ENCODE results near the gene HS2ST1. TPM values are rescaled to one million over a fixed set of nuclear protein-coding genes. Genes with fewer than 3 reads are reported as not detected.

The HS2ST1 gene
- total RNA-seq, 1 experiment from 2014 or later: 30.1 TPM

DNA sequence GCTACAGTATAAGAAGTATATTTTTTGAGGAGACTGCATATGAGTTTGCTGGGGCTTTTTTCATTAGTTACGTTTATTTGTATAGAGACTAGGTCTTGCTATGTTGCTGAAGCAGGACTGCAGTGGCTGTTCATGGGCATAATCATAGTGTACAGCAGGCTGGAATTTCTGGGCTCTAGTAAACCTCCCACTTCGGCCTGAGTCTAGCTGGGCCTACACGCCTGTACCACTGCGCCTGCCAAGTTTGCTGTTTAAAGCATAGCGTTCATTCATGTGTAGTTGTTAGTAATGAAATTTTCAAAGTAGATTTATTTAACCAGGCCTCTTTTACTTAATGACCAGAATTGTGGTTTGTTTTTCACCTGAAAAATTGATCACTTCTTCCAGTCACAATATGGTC lies 33.8 kb downstream of the HS2ST1 start:
- no peak overlapping the region for H3K4me3 ChIP-seq (replicated peaks in 1 of 2; ENCODE audit: low read depth in 1 of 2, low read length in 2 of 2)
- ChIA-PET RAD21 (ENCODE audit: low non-redundant PET in 1 of 2, low total read pairs in 2 of 2, uncharacterized antibody in 2 of 2, unreplicated experiment in 2 of 2) (no interaction called here), CTCF (no interaction called here), POLR2A (no interaction called here)
- no peaks in the 10 kb centered on the region for H3K27me3 ChIP-seq (ENCODE audit: insufficient read depth, low read length)
- no peak overlapping the region for H3K9ac ChIP-seq (ENCODE audit: low read length)
- DNase-seq (ENCODE audit: low read depth, low spot score): no peak
- intact Hi-C loops (cut with micrococcal nuclease): no loop called here
- H4K20me1 ChIP-seq (ENCODE audit: insufficient read depth): no peaks in the 10 kb centered on the region
- no peaks in the 10 kb centered on the region for H3K9me3 ChIP-seq (ENCODE audit: control insufficient read depth in 1 of 2, insufficient read depth in 1 of 2, low read depth in 1 of 2, low read length in 2 of 2)
- no TSS peak for BruUV-seq (replicated peaks)
- no peak for ATAC-seq
- H3K9me2 ChIP-seq (ENCODE audit: insufficient read depth): no peaks in the 10 kb centered on the region
- H3K79me2 ChIP-seq (ENCODE audit: insufficient read depth, low read length): peaks cover 20% of the 10 kb centered on the region
- H3K4me2 ChIP-seq (ENCODE audit: low read length): no peak overlapping the region
- no peak overlapping the region for H3K27ac ChIP-seq (ENCODE audit: low read depth, low read length)
- H2AFZ ChIP-seq (ENCODE audit: low read depth, low read length, poor library complexity, severe bottlenecking): no peak overlapping the region
- TF ChIP-seq FOSL1 (IDR thresholded peaks at IDR 0.05; ENCODE audit: low read depth): no peak
- TF ChIP-seq EZH2phosphoT487 (IDR thresholded peaks at IDR 0.05; ENCODE audit: borderline replicate concordance): no peak
- no peak for TF ChIP-seq ELF1 (IDR thresholded peaks at IDR 0.05; ENCODE audit: borderline replicate concordance, low read depth)
- TF ChIP-seq SRF (IDR thresholded peaks at IDR 0.05; ENCODE audit: low read depth): no peak
- TF ChIP-seq, protein P1, sequence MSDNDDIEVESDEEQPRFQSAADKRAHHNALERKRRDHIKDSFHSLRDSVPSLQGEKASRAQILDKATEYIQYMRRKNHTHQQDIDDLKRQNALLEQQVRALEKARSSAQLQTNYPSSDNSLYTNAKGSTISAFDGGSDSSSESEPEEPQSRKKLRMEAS (IDR thresholded peaks at IDR 0.05): no peak
- H3K4me1 ChIP-seq (ENCODE audit: control insufficient read depth in 1 of 2, insufficient read depth in 2 of 2, low read length in 2 of 2): no peaks in the 10 kb centered on the region
- H3K36me3 ChIP-seq (ENCODE audit: control insufficient read depth in 1 of 2, insufficient read depth in 2 of 2, low read length in 2 of 2): no peaks in the 10 kb centered on the region

DNA sequence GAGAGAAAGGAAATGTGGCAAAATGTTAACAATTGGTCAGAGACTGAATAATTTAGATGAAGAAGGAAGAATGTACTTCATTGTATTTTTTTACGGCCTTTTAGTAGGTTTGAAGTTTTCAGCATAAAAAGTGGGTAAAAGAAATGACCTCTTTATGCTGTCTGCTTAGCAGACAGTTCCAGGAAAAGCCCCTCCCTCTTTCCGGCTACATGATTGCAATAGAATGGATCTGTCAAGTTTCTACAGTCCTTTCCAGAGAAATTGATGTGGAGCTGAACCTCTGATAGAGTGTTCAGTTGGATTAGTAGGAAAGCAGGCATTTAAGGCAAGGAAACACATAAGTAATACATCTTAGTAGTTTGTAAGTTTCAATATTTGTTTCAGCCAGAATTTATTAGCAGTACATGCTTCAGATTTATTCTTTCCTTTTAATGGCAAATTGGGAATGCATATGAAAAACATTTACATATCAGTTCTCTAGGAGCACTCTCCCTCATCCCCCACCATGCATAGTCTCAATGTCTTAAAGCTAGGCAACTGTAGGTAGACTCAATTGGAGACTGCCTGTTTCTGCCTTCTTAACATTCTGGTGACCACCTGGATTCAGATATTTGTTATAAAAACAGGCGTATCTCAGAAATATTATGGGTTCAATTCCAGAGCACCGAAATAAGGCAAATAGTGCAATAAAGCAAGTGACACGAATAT lies 36.4 kb downstream of the HS2ST1 start:
- H3K79me2 ChIP-seq (ENCODE audit: insufficient read depth, low read length): peaks cover 15% of the 10 kb centered on the region
- no peak for ATAC-seq
- H3K36me3 ChIP-seq (ENCODE audit: control insufficient read depth in 1 of 2, insufficient read depth in 2 of 2, low read length in 2 of 2): no peaks in the 10 kb centered on the region
- intact Hi-C loops (cut with micrococcal nuclease): no loop called here
- RAD21 ChIA-PET (ENCODE audit: low non-redundant PET in 1 of 2, low total read pairs in 2 of 2, uncharacterized antibody in 2 of 2, unreplicated experiment in 2 of 2): no interaction called here
- no peak overlapping the region for H3K9ac ChIP-seq (ENCODE audit: low read length)
- H3K4me2 ChIP-seq (ENCODE audit: low read length): no peak overlapping the region
- no peaks in the 10 kb centered on the region for H3K9me2 ChIP-seq (ENCODE audit: insufficient read depth)
- BruUV-seq (replicated peaks): no TSS peak
- H2AFZ ChIP-seq (ENCODE audit: low read depth, low read length, poor library complexity, severe bottlenecking): no peak overlapping the region
- no peak for DNase-seq (ENCODE audit: low read depth, low spot score)
- no peak overlapping the region for H3K4me3 ChIP-seq (replicated peaks in 1 of 2; ENCODE audit: low read depth in 1 of 2, low read length in 2 of 2)
- POLR2A ChIA-PET: no interaction called here
- no peaks in the 10 kb centered on the region for H3K27me3 ChIP-seq (ENCODE audit: insufficient read depth, low read length)
- CTCF ChIA-PET: no interaction called here
- H3K4me1 ChIP-seq (ENCODE audit: control insufficient read depth in 1 of 2, insufficient read depth in 2 of 2, low read length in 2 of 2): no peaks in the 10 kb centered on the region
- TF ChIP-seq POLR2A (IDR thresholded peaks at IDR 0.05; ENCODE audit: borderline replicate concordance, extremely low read depth, insufficient read depth, insufficient read length): no peak
- TF ChIP-seq, protein P2, sequence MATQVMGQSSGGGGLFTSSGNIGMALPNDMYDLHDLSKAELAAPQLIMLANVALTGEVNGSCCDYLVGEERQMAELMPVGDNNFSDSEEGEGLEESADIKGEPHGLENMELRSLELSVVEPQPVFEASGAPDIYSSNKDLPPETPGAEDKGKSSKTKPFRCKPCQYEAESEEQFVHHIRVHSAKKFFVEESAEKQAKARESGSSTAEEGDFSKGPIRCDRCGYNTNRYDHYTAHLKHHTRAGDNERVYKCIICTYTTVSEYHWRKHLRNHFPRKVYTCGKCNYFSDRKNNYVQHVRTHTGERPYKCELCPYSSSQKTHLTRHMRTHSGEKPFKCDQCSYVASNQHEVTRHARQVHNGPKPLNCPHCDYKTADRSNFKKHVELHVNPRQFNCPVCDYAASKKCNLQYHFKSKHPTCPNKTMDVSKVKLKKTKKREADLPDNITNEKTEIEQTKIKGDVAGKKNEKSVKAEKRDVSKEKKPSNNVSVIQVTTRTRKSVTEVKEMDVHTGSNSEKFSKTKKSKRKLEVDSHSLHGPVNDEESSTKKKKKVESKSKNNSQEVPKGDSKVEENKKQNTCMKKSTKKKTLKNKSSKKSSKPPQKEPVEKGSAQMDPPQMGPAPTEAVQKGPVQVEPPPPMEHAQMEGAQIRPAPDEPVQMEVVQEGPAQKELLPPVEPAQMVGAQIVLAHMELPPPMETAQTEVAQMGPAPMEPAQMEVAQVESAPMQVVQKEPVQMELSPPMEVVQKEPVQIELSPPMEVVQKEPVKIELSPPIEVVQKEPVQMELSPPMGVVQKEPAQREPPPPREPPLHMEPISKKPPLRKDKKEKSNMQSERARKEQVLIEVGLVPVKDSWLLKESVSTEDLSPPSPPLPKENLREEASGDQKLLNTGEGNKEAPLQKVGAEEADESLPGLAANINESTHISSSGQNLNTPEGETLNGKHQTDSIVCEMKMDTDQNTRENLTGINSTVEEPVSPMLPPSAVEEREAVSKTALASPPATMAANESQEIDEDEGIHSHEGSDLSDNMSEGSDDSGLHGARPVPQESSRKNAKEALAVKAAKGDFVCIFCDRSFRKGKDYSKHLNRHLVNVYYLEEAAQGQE (IDR thresholded peaks at IDR 0.05; ENCODE audit: low read depth): no peak
- no peaks in the 10 kb centered on the region for H3K9me3 ChIP-seq (ENCODE audit: control insufficient read depth in 1 of 2, insufficient read depth in 1 of 2, low read depth in 1 of 2, low read length in 2 of 2)
- H3K27ac ChIP-seq (ENCODE audit: low read depth, low read length): no peak overlapping the region
- no peaks in the 10 kb centered on the region for H4K20me1 ChIP-seq (ENCODE audit: insufficient read depth)

Data from HCT116 (cell line).